Body of pancreas (tissue), 4 donors: ENCODE results near the gene DLG2.

Experiments
- CTCF ChIP-seq, 7 experiments: fragments of 450-650 bp in 4 of 7; fragments of 200-600 bp in 3 of 7; sonication (generic) in 3 of 7; IDR thresholded peaks; one replicate each; pipeline ENCODE4 v1.5.1; 2016 to 2019; ENCODE audit warnings: antibody characterized with exemption in 7 of 7
- POLR2A ChIP-seq, 3 donors: fragments of 450-650 bp; IDR thresholded peaks; one replicate each; pipeline ENCODE4 v1.6.1; 2016; ENCODE audit warnings: antibody characterized with exemption in 3 of 3, mild to moderate bottlenecking in 2 of 3

GRCh38 chr11:83544846-83545245 is 2082.3 kb downstream of the DLG2 start:
- TF ChIP-seq CTCF (IDR thresholded peaks at IDR 0.05) (no peak), POLR2A (IDR thresholded peaks at IDR 0.05) (no peak)
